NCI-H446 treated with DMSO at 0.1 percent for 48 hours (cell line): Measurements from ENCODE around the gene GAB2.
"Not testable (repeated sequence)": the region's sequence is repeated elsewhere in the genome, so short reads cannot be mapped to it uniquely, and the experiment has no call there.

Experiments
- DNase-seq: peaks from one replicate; lab custom pipeline; 2025; lab: John Stamatoyannopoulos, UW

GAB2 gene

GRCh38 chr11:78179459-78180071, 238.1 kb downstream of the GAB2 start:
- no peak for DNase-seq

GRCh38 chr11:78177216-78177615, 240.4 kb downstream of the GAB2 start:
- no peak for DNase-seq

GRCh38 chr11:78176605-78177141, 240.9 kb downstream of the GAB2 start:
- no peak for DNase-seq

- not testable (repeated sequence) for DNase-seq
Observed at GRCh38 chr11:78175862-78176261, 241.8 kb downstream of the GAB2 start.

- no peak for DNase-seq
Observed at GRCh38 chr11:78171951-78172350, 245.7 kb downstream of the GAB2 start.

GRCh38 chr11:78170874-78171549, 246.6 kb downstream of the GAB2 start:
- no peak for DNase-seq

- no peak for DNase-seq
Observed at GRCh38 chr11:78170413-78170812, 247.2 kb downstream of the GAB2 start.

GRCh38 chr11:78168539-78169477, 248.8 kb downstream of the GAB2 start:
- DNase-seq: peak; percentile 35

- DNase-seq: no peak
Observed at GRCh38 chr11:78166855-78167469, 250.7 kb downstream of the GAB2 start.
